Kidney tubule cell (primary cell): Measurements from ENCODE around the gene EIF3M.
A peak's percentile ranks its signal among the peaks of the same experiment; 100 is the strongest.
"Not testable (repeated sequence)": the region's sequence is repeated elsewhere in the genome, so short reads cannot be mapped to it uniquely, and the experiment has no call there.

Experiments used
- DNase-seq: peaks from one replicate; pipeline ENCODE4 v3.0.0-alpha.2; 2018; ENCODE audit warnings: low spot score

EIF3M gene

DNA sequence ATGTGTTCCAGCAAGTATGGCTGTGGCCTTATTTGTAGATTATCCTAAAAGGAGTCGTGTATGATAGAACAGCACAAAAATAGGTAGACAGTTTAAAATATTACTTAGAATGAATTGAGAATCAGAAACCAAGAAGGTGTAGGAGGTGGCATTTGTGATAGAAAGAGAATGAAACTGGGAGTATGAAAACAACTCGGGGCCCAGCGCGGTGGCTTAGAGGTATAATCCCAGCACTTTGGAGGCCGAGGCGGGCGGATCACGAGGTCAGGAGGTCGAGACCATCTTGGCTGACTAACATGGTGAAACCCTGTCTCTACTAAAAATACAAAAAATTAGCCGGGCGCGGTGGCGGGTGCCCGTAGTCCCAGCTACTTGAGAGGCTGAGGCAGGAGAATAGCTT lies 12.5 kb downstream of the EIF3M start:
- not testable (repeated sequence) for DNase-seq

DNA sequence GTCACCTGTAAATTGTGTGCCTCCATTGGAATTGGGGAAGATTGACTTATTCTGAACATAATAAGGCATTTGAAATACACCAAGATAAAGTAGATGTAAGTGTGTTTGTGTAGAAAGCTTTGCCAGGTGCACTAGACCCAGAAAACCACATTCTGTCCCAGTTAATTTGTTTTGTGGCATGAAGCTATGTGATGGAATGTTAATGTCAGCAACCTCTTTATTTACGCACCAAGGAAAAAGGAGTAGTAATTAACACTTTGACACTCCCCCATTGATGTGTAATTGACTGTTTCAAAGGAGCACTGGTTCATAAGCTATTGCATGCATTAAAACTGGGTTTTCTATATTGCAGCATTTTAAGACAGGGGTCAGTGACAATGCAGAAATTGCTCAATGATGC lies 14.3 kb downstream of the EIF3M start:
- DNase-seq = peak; percentile 18

DNA sequence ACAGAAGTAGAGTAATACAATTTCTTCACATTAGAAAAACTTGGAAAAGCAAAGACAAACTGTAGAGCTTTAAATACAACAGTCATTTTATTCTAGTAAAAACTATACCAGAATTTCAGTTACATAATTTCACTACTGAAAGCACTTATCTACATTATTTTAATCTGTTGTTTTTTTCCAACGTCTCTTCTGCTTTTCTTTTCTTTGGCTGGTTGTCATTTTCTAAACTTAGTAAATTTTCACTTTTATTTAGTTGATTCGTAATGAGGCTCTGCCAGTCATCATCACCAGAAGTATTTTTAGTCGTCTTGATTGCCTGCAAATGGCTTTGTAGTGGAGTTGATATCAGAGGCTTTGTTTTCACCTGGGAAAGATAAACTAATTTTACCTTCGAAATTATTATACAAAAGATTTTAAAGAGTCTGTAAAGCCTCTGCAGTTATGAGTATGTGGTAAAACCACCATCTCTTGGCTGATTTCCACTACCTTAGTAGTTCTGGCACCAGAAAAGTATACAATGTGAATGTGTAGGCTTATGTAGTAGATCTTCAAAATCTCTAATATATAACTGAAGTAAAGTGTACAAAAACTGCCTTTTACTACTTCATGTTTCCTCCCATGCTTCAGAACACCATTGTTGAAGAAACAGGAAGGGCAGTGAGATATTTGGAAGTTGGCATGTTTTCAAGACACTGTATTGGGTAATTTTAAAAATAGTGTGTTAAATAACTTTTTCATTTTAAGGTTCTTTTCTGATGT lies 19.2 kb downstream of the EIF3M start:
- no peak for DNase-seq

DNA sequence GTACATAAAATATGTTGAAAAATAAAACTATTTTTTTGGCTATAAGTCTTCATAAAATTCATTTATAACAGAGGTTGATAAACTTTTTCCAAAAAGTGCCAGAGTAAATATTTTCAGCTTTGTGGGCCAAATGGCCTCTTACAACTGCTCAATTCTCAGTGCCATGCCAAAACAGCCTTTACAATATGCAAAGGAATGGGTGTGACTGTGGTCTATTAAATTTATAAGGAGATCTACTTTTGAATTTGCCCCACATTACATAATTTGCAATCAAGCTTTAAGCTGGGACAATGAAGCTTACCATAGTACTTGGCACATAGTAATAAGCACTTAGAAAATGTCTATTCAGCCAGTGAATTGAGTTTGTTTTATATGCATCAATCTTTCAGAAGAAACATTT lies 22.6 kb downstream of the EIF3M start:
- no peak for DNase-seq

DNA sequence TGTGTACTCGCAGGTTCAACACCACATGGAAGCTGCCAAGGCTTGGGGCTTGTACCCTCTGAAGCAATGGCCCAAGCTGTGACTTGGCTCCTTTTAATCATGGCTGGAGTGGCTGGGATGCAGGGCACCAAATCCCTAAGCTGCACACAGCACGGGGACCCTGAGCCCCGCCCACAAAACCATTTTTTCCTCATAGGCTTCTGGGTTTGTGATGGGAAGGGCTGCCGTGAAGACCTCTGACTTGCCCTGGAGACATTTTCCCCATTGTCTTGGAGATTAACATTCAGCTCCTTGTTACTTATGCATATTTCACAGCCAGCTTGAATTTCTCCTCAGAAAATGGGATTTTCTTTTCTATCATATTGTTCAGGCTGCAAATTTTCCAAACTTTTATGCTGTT lies 25.2 kb downstream of the EIF3M start:
- not testable (repeated sequence) for DNase-seq

DNA sequence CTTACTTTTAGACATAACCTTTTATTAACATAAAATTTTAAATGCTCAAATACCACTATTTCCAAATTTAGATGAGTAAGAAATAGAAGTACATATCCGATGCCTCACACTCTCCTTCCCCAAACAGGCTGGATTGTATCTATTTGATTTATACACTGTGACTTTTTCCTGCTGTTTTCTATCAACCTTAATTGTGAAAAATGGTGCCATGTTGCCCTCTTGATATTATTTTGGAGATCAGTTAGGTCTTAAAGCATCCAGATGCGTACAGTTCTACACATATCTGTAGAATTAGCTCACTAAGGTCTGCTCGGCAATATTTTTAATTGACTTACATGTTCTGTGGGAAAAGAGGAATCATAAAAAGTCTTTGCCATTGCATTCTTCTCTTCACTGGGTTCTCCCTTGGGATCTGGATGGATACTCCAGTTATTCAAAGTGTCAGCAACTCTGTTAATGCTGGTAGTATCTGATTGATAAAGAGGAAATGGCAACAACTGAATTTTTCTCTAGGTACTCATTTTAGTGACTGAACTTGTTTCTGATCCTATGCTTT lies 27.2 kb downstream of the EIF3M start:
- no peak for DNase-seq

DNA sequence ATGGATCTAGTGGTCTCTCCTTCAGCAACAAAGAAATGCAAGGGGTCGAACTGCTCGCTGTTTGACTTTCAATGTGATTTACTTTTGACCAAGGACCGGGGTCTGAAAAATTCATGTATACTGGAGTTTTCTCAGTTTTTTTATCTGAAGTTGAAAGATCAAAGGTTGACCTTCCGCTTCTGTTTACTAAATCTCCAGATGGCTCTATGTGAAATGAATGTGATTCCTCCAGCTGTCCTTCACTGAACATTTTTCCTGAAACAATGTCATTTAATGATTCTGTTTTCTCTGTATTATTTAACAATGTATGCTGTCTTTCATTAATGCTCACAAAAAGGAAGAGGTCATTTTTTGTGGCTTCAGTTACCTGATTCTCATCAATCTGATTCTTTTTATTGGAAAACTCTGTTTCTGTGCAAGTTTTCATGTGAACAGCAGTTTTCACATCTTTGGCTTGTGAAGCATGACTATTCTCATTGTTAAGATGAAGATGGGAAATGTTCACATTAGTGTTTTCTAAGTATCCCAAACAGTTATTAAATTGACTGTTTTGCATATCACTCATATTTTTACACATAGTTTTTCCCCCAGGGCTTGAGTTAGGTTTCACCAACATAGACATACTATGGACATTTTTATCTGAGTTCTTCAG lies 30.0 kb downstream of the EIF3M start:
- no peak for DNase-seq

DNA sequence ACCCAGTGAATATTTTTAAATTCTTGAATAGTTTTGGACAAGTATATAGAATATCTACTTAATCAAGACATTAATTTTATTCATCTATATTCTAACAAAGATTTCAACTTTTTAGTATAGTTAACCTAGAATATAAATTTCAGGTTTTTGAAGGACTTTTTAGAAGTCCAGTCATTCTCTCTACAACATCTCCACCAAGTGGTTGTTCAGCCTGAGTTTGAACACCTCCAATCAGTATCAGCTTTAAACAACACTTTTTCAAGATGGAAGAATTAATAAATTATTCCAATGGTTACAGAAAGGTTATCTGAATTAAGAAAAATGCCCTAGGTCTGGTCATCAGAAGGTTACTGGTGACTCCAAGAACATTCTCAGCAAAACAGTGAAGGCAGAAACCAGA lies 31.8 kb downstream of the EIF3M start:
- no peak for DNase-seq

DNA sequence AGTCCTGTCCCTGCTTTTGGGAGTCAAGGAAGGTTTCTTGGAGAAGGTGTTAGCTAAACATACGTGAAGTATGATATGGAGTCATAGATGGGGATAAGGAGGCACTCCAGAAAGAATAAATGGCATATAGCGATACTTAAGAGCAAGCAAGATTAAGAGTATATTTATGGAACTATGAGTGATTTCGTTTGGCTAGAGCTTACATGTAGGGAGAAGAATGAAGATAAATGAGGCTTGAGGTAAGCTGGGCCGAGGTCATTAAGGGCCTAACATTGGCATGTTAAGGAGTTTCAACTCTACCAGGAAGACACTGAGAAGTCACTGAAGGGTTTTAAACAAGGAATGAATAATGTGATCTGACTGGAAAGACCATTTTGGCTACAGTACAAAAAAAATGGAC lies 33.3 kb downstream of the EIF3M start:
- DNase-seq = no peak

DNA sequence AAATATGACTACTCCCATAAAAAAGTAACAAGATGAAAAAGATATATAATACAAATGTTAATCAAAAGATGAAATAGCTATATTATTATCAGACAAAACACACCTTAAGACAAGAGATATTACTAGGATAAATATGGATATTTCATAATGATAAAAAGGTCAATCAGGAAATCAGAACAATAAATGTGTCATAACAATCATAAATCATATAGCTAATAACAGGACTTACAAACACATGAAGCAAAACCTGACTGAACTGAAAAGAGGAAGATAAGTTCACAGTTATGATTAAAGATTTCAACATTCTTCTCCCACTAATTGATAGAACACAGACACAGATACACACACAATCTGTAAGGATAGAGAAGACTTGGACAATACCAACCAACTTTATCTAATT lies 47.2 kb downstream of the EIF3M start:
- no peak for DNase-seq

DNA sequence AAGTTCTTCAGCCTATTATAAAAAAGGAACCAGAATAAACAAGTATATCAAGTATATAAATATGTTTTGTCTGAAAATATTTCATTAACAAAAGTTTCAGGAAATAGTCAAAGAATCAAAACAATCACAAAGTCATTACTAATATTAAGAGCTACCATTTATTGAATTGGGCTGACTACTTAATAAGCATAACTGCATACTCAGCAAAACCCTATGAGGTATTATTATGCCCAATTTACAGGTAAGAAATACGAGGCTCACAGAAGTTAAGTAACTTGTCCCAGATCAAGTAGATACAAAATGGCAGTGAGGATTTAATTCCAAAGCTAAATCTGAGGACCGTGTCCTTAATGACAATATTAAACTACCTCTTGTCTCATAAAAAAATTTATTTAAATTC lies 52.2 kb downstream of the EIF3M start:
- no peak for DNase-seq

DNA sequence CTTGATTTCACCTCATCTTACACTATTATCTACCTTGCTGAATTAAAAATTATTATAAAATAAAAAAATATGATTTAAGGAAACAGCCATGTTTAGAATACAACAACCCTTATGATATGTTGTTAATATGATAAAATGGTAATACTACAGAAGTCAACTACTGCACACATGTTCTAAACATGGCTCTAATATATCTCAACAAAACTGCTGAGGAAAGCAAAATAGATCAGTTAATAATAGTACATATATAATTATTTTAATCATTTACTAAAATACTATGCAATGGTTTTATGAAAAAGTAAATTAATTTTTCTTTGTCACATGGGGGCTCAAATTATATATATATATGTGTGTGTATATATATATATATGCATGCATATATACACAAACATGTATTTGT lies 57.7 kb downstream of the EIF3M start:
- no peak for DNase-seq

DNA sequence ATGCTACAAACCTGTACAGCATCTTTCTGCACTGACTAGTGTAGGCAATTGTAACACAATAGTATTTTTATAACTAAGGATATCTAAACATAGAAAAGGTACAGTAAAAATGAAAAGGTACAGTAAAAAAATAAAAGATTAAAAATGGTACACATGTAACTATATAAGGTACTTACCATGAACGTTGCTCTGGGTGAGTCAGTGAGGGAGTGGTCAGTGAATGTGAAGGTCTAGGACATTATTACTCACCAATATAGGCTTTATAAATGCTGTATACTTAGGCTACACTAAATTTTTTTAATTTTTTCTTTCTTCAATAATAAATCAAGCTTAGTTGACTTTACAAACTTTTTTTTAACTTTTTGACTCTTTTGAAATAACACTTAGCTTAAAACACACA lies 59.9 kb downstream of the EIF3M start:
- peak; percentile 20 for DNase-seq
